HG03066 (cell line): ENCODE measurements around the gene METTL27.
"Not testable (repeated sequence)": the region's sequence is repeated elsewhere in the genome, so short reads cannot be mapped to it uniquely, and the experiment has no call there.

Experiments
- ATAC-seq: cut with Tn5 transposase; IDR thresholded peaks from one replicate; pipeline ENCODE4 v1.9.1; 2021; ENCODE audit warnings: low read depth; ENCODE audit not compliant: unreplicated experiment

METTL27 gene

GRCh38 chr7:73839743-73840714 is 2.3 kb downstream of the METTL27 start:
- no peak for ATAC-seq

- no peak for ATAC-seq
These were observed 3.0 kb downstream of the METTL27 start for GRCh38 chr7:73839290-73839689.

- ATAC-seq: no peak
These were observed 3.7 kb downstream of the METTL27 start for GRCh38 chr7:73838642-73839041.

- not testable (repeated sequence) for ATAC-seq
These were observed 5.1 kb downstream of the METTL27 start for GRCh38 chr7:73837167-73837566.

GRCh38 chr7:73834626-73835191 is 7.6 kb downstream of the METTL27 start:
- ATAC-seq: no peak

GRCh38 chr7:73833251-73833919 is 8.9 kb downstream of the METTL27 start:
- ATAC-seq: no peak

GRCh38 chr7:73832806-73833205 is 9.5 kb downstream of the METTL27 start:
- ATAC-seq: no peak

GRCh38 chr7:73831834-73832651 is 10.3 kb downstream of the METTL27 start:
- ATAC-seq: no peak

- no peak for ATAC-seq
These were observed 10.8 kb downstream of the METTL27 start for GRCh38 chr7:73831584-73831833.

GRCh38 chr7:73830681-73831583 is 11.4 kb downstream of the METTL27 start, which contains the start of gene CLDN4:
TSS of gene CLDN4 (plus strand) at chr7:73830996. CDS start at chr7:73831202, 206 bp downstream.
- ATAC-seq: no peak

GRCh38 chr7:73829921-73830680 is 12.2 kb downstream of the METTL27 start:
- ATAC-seq: no peak

- no peak for ATAC-seq
These were observed 12.8 kb downstream of the METTL27 start for GRCh38 chr7:73829505-73829904.

- no peak for ATAC-seq
These were observed 13.3 kb downstream of the METTL27 start for GRCh38 chr7:73828972-73829371.

GRCh38 chr7:73828107-73828803 is 14.1 kb downstream of the METTL27 start:
- ATAC-seq: no peak

- ATAC-seq: no peak
These were observed 14.7 kb downstream of the METTL27 start for GRCh38 chr7:73827567-73828106.

GRCh38 chr7:73824986-73825385 is 17.3 kb downstream of the METTL27 start:
- no peak for ATAC-seq

- ATAC-seq: no peak
These were observed 18.3 kb downstream of the METTL27 start for GRCh38 chr7:73823873-73824592.
